Cardiac fibroblast (primary cell): ENCODE data around the gene ATXN7L3.

Experiments used
- DNase-seq, 2 donors: peaks; one replicate each; pipeline versions ENCODE4 v3.0.0 to v3.0.0-alpha.2; 2010; ENCODE audit warnings: low read depth in 2 of 2
- H3K4me3 ChIP-seq, 2 donors: replicated peaks in 1 of 2; 1 replicate in 1 of 2; 2 replicates in 1 of 2; pipeline ENCODE4 v1.5.1; 2011; ENCODE audit warnings: low read depth in 2 of 2, low read length in 2 of 2, mild to moderate bottlenecking in 2 of 2, moderate library complexity in 1 of 2
- TF ChIP-seq, protein P1 (sequence below): IDR thresholded peaks from one replicate; pipeline ENCODE4 v1.5.1; 2011; ENCODE audit warnings: low read depth, mild to moderate bottlenecking, low read length, inconsistent platforms

Gene ATXN7L3

DNA sequence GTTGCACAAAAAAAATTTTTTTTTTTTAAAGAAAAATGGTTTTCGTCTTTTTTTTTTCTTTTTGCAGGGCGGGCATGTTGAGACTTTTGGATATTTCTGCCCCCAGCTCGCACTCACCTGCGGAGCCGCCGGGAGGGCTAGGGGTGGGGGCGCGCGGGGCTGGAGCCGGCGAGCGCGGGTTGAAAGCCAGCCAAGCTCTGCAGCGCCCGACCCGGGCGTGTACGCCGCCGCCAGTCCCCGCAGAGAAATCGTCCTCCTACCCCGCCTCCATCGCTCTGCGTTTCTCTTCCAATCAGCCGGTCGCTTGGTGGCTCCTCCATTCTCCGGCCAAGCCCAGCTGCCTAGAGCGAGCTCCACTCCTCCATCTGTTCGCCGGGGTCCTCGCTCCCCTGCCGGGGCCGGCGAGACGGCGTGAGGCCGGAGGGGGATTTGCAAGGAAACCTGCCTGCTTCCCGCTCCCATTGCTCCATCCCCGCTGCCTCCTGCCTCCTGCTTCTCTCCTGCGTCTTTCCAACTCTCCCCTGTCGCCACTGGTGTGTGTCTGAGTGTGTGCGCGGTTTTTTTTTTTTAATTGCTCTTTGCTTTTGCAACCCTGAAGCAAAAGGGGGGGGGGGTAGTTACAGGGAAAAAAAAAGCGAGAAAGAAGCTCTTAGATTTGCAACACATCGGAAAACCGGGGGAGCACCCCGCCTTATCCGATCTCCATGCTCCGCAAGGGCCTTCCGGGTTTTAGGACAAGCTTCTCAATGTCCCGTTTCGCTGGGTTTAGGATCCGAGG, 21.6 kb upstream of the ATXN7L3 start:
- H3K4me3 ChIP-seq = peak overlapping the region; percentile 89
- peak; percentile 81 to 86 for DNase-seq
- TF ChIP-seq, protein P1, sequence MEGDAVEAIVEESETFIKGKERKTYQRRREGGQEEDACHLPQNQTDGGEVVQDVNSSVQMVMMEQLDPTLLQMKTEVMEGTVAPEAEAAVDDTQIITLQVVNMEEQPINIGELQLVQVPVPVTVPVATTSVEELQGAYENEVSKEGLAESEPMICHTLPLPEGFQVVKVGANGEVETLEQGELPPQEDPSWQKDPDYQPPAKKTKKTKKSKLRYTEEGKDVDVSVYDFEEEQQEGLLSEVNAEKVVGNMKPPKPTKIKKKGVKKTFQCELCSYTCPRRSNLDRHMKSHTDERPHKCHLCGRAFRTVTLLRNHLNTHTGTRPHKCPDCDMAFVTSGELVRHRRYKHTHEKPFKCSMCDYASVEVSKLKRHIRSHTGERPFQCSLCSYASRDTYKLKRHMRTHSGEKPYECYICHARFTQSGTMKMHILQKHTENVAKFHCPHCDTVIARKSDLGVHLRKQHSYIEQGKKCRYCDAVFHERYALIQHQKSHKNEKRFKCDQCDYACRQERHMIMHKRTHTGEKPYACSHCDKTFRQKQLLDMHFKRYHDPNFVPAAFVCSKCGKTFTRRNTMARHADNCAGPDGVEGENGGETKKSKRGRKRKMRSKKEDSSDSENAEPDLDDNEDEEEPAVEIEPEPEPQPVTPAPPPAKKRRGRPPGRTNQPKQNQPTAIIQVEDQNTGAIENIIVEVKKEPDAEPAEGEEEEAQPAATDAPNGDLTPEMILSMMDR = no peak

DNA sequence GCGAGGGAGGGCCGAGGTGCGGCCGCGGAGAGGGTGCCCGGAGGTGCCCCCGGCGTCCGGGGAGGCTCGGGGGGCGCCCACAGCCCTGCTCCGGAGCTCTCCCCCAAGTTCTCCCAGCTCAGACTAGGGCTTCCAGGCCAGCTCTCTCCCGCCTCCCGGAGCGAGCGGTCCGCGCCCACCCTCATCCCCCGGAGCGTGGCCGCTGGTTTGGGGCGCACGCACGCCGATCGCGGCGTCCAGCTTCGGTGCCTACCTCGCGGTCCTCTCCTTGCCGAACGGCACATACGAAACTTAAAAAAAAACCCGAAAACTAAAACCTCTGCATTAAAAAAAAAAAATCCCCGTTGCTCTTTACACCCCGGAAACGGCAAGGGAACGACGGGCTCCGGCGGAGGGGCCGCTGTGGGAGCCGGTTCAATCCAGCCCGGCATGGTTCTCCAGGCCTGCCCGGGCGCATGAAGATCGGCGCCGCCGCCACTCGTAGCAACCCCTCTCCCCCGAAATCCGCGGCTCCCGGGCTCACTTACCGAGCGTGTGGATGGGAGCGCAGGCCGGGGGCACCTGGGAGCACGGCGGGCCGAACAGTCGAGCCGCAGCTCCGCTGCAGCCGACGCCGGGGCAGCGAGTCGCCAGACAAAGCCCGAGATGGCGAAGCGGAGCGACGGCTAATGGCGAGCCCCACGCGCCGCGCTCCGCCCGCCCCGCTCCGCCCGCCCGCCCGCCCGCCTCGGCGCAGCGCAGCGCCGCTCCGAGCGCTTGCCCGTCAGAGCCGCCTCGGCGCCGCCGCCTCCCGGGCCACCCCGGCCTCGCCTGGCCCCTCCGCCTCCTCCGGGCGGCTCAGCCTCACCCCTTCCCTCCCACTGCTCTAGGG, 20.8 kb upstream of the ATXN7L3 start:
- TF ChIP-seq, protein P1 = no peak
- H3K4me3 ChIP-seq = peak overlapping the region; percentile 89
- DNase-seq = peak; percentile 59 to 73

DNA sequence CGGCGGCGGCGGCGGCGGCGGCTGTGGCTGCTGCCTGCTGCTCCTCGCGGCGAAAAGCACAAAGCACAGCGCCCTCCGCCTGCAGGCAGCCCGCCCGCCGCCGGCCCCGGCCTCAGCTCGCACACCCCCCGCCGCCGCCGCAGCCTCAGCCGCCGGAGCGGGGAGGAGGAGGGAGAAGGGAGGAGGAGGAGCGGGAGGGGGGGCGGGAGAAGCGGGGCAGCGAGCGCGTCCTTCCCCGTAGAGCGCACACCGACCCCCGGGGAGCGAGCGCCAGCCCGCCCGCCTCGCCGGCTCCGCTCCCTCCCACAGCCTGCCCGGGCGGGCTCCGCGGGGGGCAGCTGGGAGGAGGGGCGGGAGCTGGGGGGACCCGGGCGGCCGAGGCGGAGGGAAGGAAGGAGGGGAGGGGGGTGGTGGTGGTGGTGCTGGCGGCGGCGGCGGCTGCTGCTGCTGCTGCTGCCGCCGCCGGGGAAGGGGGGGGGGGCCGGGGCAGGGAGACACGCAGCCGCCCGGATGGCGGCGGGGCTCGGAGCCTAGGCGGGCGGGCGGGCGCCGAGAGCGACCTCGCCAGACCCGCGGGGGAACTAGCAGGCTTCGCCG, 20.0 kb upstream of the ATXN7L3 start, which contains the start of gene UBTF:
Gene UBTF (minus strand): TSS at position 60 of the 597 bp plus-strand sequence. CDS start 1,446 bp downstream, outside the sequence.
- TF ChIP-seq, protein P1 = no peak
- H3K4me3 ChIP-seq = peak within 1 kb of the TSS; percentile 89
- DNase-seq = peak in 1 of 2 donors; percentile 72

DNA sequence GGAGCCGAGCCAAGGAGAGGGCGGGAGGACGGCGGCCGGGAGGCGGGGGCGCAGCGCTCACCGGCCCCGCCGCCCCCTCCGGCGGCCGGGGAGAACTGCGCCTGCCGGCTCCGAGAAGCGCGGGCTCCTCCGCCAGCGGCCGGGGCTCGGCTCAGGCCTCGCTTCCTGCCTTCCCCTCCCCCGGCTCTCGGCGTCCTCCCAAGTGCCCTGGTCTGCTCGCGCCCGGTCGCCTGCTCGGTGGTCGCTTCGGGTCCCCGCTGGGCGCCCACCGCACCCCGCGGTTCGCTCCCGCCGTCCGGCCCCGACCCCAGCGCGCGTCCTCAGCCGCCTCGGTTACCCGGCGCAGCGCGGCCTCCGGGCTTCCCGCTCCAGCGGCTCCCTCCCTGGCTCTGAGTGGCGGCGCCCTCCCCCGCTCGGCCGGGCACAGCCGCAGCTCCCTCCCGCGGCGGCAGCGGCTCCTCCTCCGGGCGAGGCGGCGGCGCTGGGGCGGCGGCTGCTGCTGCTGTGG, 19.5 kb upstream of the ATXN7L3 start:
- H3K4me3 ChIP-seq = peak overlapping the region; percentile 37 to 89
- peak; percentile 58 to 79 for DNase-seq
- TF ChIP-seq, protein P1 = peak; percentile 15

DNA sequence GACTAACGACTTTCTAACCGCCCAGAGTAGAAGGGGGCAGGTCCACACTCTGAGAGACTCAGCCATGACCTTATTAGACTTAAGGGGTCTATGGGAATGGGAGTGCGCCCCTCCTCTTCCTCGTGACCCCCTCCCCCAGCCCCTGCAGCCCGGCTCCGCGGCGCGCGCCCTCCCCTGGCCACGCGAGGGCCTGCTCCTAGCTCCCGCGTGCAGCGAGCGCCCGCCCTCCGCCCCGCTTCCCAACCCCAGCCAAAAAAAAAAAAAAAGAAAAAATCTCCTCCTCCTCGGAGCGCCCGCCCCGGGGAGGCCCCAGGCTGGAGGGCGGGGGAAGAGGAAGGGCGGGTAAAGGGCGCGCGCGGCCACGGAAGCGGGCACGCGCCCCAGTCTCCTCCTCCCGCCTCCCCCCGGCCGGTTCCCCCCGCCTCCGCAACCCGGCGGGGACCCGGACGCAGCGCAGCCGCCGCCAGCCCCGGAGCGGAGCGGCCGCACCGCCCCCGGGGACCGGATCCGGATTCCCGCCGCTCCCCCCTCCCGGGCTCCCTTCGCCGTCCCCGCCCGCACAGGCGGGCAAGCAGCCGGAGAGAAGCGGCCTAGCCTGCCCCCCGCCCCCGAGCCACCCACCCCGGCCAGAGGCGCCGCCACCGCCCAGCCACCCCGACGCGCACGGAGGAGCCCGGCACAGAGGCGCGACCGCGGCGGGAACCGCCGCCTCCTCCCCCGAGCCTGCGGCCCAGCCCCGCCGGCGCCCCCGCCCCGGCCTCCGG, 18.8 kb upstream of the ATXN7L3 start:
- DNase-seq = peak; percentile 90 to 94
- H3K4me3 ChIP-seq = peak overlapping the region; percentile 53 to 89
- TF ChIP-seq, protein P1 = peak; percentile 31

DNA sequence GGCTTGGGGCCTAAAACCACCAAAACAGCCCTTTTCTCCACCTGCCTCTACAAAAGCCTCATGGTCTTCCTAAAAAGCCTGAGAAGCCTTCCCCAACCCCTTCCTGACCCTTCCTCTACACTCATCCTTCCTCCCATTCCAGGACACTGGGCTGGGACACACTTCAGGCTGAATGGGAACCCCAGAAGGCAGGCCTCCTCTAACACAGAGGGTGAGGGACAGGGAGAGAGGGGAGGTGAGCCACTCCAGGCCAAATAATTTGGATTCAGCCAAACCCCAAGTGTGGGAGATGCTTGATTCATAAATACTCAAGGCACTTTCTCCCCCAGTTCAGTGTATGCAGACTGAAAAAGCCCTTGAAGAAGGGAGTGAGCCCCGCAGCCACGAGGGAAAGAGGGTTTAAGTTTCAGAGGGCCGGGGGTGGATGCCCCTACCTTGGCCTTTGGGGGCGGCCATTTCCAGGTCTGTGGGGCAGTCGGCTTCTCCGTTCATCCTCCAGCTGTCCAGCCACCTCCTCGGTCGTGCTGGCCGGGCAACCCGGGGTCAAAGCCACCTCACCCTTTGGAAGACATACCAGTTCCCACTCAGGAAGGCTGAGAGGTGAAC, 18.2 kb upstream of the ATXN7L3 start:
- no peak for DNase-seq
- TF ChIP-seq, protein P1 = no peak
- H3K4me3 ChIP-seq = peak overlapping the region; percentile 53 to 89
